Stimulated activated CD4-positive, alpha-beta T cell treated with anti-CD3 and anti-CD28 coated beads, Interleukin-12 subunit alpha, Interleukin-12 subunit beta, amount 100 ng/mL, for 24 hours (primary cell): ENCODE measurements around the gene FAM151A.
A peak's percentile ranks its signal among the peaks of the same experiment; 100 is the strongest.

Source experiments
- DNase-seq, 2 experiments: peaks; one replicate each; pipeline ENCODE4 v3.0.0-alpha.2; 2020; ENCODE audit warnings: low read depth in 2 of 2

The FAM151A gene

DNA sequence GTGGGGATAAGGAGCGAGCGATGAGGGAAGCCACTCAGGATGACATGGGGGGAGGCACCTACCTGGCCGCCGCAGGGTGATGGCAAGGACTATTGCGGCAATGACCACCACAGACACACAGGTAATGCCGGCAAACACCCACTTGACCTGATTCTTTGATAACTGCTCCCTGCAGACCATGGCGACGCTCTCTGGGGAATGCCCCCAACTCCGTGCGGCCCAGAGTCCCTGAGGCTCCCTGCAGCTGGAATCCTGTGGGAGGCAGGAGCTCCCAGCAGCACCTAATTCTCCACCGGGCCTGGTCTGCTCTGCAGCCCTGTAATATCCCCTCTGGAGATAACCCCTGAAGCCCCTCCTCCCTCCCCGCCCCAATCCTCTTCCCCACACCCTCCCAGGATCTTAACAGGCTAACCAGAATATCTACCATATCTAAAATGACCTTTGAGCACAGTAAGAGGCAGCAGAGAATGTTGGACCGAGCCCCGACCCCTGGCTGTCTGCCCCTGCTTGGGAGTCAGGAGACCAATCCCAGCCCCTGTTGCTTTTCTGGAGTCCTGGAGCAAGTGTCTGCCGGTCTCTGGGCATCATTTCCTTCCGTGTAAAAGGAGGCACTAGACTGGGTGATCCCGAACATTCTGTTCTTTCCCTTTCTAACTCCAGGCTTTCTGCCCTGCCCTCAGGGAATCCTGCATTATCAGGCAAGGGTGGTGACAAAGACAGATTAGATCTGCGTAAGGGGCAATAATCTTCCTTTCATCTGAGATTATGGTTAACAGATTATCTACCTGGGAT is at the start of gene FAM151A:
TSS of gene FAM151A (minus strand) at position 310 of the 792 bp plus-strand sequence. CDS start at position 180, 130 bp downstream.
- no peak for DNase-seq

DNA sequence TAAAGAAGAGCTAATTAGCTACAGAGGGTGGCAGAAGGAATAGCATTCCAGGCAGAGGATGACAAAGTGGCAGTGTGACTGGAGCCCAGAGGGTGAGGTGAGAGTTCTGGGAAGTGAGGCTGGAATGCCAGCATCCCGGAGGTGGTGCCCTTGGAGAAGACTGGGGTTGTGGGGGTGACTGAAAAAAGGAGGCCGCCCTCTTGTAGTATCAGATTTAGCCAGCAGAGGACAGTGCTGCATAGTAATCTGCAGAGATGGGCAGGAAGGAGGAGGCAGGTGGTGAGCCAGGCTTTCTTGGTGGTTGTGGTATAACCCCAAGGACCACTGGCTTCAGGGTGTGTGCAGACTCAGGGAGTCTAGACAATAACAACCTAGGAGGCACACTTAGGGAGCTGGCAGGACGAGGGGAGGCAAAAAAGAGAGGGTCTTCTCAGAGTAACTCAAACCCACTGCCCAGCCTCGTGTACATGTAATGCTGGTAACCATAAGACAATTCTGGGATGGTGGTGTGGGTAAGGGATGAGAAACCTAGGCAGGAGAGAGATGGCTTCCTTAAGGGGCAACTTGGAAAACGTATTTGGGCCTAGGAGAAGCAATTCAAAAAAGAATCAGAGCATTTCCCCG is 48.8 kb upstream of the FAM151A start:
- DNase-seq: peak; percentile 43 to 72

DNA sequence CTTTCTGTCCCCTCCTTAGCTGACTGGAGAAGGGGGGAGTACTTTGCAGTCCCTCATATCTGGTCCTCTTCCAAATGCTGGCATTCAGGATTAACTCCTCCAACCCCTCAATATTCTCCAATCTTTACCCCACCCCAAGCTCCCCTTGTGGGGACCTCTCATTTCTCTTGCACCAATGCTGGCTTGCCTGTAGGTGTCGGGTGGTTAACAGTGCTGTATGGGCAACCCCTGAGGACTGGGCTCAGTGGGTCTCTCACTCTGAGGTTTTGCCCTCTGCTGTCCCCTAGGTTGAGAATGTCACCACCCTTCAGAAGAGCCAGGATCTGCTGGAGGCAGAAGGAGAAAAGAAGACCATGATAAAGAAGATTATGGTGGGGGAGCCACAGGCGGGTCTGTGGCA is 45.2 kb upstream of the FAM151A start:
- DNase-seq: no peak

DNA sequence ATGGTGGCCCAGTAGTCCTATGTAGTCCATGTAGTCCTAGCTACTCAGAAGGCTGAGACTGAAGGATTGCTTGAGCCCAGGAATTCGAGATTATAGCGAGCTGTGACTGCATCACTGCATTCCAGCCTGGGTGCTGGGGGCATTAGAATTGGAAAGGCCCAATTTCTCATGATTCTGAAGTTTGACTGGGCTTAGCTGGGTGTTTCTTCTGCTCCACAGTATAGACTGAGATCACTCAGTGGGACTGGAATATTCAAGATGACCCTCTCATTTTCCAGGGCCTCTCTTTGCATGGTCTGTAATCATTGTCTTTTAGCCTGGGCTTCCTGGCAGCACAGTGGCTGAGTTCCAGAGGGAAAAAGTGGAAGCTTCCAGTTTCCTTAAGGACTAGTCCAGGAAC is 44.5 kb upstream of the FAM151A start:
- no peak for DNase-seq

DNA sequence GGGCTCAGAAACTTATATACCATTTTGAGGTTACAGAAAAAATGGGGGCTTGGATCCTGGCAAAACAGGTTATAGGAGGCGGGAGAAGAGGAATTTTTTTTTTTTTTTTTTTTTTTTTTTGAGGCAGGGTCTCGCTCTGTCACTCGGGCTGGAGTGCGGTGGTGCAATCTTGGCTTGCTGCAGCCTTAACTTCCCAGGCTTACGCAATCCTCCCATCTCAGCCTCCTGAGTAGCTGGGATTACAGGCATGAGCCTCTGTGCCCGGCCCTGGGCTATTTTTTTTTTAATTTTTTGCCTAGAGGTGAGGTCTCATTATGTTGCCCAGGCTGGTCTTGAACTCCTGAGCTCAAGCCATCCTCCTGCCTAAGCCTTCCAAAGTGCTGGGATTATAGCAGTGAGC is 43.0 kb upstream of the FAM151A start:
- DNase-seq: no peak

DNA sequence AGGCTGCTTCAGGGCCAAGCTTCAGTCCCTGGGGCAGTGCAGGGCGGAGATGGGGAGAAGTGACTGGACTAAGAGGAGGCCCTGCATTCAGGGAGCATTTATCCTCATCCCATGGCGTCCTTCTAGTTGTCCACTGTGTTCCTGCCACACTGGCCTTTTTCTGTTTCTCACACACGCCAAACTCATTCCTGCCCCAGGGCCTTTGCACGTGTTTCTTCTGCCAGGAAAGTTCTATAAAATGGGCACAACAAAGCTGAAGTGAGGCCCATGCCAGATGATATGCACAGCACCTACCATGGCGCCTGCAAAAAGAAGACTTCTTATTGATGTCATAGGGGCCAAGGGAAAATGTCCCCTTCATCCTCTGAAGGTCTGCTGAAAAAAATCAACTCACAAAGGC is 42.5 kb upstream of the FAM151A start:
- DNase-seq: no peak

DNA sequence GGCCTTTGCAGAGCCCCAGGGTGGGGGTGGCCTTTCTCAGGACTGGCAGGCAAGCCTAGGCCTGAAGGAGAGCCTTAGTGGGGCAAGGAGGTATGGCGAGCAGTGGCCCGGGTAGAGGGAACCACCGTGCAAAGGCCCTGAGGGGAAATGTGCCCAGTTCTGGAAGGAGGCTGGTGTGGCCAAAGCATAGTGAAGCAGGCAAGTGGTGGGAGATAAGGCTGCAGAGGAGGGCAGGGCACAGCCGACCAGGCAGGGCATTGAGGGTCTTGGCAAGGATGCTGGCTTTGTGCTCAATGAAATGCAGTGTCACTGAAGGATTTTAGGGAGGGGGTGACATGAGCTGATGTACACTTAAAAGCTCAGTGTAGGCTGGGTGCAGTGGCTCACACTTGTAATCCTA is 41.0 kb upstream of the FAM151A start:
- DNase-seq: no peak

DNA sequence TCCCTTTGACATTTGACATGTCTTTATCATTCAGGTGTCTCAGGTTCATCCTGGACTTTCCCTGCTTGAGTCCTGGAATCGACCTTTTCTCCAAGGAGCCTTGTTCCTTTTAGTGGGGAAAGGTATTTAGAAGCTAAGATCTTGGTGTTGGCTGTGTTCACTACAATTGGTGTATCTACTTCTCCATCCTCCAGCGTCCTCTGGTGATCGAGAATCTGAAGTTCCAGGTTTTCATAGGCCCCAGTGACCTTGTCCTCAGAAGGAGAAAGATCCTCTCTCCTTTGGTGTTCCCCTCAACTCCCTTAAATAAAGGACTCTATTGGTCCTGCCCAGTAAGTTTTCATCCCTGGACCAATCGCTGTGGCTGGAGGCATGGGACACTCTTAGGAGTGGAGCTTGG is 40.4 kb upstream of the FAM151A start:
- DNase-seq: no peak

DNA sequence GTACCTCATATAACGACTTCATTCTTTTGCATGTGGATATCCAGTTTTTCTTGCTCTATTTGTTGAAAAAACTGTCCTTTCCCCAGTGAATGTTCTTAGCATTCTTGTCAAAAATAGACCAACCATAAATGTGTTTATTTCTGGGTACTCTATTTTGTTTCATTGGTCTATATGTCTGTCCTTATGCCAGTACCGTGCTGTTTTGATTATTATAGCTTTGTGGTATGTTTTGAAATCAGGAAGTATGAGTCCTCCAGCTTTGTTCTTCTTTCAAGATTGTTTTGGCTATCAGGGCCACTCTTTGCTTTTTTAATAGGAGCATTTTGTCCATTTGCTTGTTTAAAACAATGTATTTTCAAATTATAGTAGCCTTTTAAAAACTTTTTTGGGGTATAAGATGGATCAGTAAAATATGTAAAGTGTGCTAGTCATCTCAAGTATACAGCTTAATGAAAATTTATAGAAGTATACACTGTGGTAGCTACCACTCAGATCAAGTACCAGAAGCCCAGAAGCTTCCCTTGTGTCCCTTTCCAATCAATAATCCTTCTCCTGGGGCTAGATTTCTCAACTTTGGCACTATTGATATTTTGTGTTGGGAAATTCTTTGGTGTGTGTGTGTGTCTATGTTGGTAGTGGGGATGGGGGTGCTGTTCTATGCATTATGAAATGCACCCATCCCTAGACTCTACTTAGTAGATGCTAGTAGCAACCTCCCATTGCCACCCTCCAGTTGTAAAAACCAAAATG is 35.0 kb upstream of the FAM151A start:
- no peak for DNase-seq

DNA sequence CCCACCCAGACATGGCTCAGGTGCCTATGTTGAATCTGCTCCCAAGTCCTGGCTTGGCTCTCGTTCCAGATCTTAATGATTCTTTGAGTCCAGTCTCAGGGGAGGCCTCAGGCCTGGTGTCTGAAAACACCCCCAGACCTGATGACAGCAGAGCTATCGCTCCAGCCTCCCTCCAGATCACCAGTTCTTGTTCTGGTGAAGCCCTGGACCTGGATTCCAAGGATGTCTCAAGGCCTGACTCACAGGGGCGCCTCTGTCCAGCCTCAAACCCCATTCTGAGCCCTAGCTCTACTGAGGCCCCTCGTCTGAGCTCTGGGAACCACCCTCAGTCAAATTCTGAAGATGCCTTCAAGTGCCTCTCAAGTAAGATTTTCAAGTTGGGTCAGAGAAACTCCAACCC is 29.7 kb upstream of the FAM151A start:
- DNase-seq: no peak

DNA sequence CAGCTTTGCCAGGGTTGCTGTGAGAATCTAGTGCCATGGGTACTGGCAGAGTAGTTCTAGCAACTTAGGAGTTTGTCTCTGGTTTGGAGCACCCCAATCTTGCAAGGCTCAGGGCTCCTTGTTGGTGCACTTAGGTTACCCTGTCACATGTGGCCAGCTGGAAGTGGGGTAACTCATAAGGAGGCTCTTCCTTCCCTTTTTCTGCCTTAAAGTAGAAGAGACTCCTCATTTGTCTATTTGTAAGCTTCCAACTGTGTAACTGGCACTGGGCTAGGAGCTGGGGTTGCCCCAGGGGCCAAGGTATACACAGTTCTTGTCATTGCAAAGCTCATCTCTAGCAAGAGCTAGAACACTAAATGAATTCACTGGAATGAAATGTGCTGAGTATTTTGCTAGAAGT is 28.8 kb upstream of the FAM151A start:
- DNase-seq: no peak

DNA sequence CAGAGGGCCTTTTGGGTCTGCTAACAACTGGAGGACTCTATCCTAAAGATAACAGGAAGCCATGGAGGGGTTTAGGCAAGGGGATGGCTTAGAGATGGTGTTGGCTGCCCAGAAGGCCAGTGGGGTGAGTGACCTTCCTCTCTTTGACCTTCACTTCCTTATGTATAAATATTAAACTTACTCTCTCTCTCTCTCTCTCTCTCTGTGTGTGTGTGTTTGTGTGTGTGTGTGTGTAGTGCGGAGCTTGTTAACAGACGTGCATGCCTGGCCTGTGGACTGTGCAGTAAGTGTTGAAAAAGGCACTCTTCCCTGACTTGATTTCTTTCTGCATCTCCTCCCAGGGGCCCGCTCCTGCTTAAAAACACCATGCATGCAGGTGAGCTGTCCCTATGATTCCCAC is 28.3 kb upstream of the FAM151A start:
- DNase-seq: no peak

DNA sequence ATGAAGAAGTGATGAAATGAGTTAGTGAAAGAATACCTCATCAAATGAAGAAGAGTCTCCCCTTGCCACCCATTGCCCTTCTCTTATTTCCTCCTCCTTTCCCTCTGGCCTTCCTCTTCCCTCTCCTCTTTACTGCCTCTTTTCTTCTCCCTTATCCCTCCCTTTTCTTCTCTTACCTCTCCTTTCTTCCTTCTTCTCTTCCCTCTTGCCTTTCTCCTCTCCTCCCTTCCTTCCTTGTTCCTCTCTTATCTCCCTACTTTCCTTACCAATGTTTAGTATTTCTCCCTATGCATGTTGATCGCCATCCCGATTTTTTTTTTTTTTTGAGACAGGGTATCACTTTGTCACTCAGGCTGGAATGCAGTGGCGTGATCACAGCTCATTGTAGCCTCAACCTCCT is 27.1 kb upstream of the FAM151A start:
- no peak for DNase-seq

DNA sequence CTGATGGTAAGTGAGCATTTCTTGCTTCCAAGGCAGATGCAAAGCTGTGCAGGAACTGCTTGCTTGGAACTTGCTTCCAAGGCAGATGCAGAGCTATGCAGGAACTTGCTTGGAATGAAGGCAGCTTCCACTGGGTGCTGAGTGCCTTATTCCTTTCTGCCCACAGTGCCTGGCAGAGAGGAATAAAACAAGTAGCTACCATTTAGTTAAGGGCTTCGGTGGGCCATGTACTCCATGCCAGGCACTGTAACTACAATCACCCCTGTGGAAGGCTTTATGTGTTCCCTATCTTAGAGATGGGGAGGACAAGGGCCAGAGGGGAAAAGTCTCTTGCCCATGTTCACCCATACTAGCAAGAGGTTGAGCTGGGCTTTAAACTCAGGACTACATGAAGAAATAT is 26.6 kb upstream of the FAM151A start:
- no peak for DNase-seq

DNA sequence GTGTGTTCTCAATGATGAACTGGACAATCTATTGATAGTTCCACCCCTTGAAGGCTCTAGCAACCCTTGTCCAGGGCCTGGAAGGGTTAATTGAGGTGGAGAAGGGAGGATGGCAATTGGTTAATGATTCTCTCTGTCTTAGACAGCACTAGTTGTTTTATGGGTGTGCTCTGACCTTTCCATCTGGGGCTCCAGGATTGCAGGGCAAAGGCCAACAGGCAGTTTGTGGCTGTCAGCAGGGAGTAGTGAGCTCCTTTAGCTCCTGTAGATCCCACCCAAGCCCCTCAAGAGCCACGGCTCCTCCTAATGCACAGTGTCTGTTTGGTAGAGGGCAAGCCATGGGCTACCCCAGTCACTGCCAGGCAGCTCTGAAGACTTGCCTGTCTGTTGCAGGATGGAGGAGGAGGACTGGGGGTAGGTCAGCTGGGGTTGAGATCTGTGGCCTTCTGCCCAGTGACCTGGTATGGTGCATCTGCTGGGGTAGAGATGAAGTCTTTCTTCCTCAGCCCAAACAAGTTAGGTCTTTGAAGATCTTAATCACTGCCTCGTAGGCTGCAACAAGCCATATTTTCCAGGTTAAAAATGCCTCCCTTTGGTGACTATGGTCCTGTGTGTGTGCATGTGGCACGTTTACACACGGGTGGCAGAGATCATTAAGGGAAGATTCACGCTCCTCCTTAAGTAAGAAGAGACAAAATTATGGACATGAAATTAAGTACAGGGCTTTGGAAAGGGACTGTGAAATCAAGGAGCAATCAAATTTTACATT is 26.0 kb upstream of the FAM151A start:
- no peak for DNase-seq

DNA sequence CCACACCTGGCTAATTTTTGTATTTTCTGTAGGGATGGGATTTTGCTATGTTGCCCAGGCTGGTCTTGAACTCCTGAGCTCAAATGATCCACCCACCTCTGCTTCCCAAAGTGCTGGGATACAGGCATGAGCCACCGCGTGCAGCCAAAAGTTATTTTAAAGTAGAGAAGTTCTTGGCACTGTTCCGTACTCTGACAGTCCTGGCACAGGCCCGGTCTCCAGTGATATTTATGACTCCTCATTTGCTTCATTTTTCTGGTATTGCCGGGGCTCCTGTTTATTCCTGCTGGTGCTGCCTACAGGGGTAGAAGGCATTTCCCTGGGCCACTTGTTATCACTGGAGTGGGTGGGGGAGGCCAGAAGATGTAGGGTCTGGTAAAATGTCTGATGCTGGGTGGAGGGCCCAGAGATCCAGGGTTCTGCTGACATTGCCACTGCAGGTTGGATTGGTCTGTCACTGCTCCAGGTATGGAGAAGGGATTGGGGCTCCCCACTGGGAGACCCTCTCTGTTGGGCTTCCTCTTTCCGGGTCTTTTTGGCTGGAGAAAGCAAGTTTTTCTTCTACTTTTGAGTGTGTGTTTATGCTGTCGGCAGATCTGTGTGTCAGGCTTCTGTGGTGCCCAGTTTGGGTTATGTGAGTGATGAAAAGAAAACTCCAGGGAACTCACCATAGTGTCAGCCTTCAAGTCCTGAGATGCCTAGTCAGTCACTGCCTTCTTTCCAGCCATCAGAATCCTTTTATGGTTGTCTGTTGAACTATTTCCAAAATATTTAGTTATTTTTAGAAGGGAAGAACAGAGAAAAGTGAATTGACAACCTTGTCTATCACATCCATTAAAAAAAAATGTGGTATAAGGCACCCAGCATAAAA is 22.7 kb upstream of the FAM151A start:
- no peak for DNase-seq

DNA sequence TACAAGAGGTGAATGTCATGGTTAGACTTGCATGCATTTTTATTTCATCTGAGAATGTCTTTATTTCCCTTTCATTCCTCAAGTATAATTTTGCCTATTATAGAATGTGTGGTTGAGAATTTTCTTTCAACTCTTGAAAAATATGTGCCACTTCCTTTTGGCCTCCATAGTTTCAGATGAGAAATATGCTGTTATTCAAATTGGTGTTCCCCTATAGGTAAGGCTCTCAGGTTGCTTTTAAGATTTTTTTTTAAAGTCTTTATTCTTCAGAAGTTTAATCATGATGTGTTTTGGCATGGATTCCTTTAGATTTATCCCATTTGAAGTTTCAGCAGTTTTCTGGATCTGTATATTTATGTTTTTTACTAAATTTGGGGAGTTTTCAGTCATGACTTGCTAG is 20.4 kb upstream of the FAM151A start:
- no peak for DNase-seq

DNA sequence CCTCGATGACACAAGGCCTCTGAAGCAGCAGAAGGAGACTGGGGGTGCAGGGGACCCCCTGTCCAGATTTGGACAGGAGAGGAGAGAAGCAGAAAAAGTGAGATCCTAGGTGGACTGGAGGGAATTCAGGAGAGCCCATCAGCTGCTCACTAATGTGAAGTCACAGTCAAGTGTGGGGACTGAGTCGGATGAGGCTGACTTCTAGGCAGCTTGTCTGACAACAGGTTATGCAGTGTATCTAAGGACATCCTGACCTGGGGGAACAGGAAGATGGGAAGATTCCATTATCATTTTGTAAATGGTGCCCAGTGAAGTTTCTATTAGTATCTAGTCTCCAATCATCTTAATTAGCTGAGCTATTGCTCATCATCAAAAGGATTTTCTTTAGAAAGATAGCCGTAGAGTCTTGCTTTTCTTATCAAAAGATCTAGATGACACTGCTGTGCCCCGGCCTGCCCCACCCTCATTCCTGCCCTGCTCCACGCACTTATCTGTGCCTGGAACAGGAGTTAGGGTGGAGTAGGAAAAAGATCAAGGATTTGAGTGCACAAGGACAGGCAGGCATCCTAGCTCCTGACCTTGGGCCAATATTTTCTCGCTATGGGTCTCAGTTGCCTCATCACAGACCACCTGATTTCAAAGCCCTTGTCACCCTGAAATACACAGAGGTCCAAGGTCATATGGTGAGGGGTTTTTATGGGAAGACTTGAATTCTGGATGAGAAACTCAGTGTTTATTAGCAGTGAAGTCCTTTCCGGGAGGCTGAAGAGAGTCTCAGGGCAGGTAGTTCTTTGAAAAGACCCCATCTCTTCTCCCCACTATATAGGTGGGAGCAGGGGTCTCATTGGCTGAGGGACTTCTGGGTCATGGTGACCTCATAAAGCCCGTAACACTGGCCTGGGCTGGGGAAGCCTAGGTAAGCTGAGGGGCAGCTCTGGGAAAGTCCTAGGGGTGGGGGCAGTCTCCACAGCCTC is 17.8 kb upstream of the FAM151A start, which contains the start of gene MROH7:
TSS of gene MROH7 (plus strand) at position 924 of the 974 bp plus-strand sequence. CDS start 11,141 bp downstream, outside the sequence.
- DNase-seq: no peak

DNA sequence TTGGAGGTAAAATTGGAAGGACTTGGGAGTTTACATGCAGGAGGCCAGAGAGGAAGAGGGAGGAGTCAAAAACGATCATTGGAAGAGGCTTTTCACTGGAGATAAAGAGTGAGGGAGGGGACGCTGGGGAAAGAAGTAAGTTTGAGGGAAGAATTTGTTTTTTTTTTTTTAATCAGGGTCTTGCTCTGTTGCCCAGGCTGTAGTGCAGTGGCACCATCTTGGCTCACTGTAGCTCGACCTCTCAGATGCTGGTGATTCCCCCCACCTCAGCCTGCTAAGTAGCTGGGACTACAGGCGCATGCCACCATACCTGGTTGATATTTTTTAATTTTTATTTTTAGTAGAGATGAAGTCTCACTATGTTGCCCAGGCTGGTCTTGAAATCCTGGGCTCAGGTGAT is 17.0 kb upstream of the FAM151A start:
- no peak for DNase-seq
